ENCODE results near the gene MTSS2. TPM values are rescaled to one million over a fixed set of nuclear protein-coding genes. Genes with fewer than 3 reads are reported as not detected.

Gene MTSS2
- total and polyA plus RNA-seq, 2 experiments from 2014 or later: 1.6 to 19.6 TPM

DNA sequence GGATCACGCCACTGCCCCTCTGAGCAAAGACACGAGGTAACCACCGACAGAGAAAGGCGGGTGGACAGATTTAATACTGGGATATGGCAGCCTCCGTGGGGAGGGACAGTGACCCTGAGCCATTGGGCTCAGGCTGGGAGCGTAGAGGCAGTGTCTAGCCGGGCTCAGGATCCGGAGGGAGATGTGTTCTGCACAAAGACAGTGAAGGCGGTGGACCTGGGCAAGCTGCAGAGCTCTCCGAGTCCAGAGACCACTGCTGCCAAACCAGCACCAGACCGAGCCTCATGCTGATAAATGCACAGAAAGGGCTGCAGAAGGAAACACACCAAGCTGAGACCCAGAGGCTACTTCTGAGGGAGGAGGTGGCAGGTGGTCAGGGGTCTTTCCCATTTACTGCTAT is 26.5 kb upstream of the MTSS2 start (continued):
- TF ChIP-seq, protein P1, sequence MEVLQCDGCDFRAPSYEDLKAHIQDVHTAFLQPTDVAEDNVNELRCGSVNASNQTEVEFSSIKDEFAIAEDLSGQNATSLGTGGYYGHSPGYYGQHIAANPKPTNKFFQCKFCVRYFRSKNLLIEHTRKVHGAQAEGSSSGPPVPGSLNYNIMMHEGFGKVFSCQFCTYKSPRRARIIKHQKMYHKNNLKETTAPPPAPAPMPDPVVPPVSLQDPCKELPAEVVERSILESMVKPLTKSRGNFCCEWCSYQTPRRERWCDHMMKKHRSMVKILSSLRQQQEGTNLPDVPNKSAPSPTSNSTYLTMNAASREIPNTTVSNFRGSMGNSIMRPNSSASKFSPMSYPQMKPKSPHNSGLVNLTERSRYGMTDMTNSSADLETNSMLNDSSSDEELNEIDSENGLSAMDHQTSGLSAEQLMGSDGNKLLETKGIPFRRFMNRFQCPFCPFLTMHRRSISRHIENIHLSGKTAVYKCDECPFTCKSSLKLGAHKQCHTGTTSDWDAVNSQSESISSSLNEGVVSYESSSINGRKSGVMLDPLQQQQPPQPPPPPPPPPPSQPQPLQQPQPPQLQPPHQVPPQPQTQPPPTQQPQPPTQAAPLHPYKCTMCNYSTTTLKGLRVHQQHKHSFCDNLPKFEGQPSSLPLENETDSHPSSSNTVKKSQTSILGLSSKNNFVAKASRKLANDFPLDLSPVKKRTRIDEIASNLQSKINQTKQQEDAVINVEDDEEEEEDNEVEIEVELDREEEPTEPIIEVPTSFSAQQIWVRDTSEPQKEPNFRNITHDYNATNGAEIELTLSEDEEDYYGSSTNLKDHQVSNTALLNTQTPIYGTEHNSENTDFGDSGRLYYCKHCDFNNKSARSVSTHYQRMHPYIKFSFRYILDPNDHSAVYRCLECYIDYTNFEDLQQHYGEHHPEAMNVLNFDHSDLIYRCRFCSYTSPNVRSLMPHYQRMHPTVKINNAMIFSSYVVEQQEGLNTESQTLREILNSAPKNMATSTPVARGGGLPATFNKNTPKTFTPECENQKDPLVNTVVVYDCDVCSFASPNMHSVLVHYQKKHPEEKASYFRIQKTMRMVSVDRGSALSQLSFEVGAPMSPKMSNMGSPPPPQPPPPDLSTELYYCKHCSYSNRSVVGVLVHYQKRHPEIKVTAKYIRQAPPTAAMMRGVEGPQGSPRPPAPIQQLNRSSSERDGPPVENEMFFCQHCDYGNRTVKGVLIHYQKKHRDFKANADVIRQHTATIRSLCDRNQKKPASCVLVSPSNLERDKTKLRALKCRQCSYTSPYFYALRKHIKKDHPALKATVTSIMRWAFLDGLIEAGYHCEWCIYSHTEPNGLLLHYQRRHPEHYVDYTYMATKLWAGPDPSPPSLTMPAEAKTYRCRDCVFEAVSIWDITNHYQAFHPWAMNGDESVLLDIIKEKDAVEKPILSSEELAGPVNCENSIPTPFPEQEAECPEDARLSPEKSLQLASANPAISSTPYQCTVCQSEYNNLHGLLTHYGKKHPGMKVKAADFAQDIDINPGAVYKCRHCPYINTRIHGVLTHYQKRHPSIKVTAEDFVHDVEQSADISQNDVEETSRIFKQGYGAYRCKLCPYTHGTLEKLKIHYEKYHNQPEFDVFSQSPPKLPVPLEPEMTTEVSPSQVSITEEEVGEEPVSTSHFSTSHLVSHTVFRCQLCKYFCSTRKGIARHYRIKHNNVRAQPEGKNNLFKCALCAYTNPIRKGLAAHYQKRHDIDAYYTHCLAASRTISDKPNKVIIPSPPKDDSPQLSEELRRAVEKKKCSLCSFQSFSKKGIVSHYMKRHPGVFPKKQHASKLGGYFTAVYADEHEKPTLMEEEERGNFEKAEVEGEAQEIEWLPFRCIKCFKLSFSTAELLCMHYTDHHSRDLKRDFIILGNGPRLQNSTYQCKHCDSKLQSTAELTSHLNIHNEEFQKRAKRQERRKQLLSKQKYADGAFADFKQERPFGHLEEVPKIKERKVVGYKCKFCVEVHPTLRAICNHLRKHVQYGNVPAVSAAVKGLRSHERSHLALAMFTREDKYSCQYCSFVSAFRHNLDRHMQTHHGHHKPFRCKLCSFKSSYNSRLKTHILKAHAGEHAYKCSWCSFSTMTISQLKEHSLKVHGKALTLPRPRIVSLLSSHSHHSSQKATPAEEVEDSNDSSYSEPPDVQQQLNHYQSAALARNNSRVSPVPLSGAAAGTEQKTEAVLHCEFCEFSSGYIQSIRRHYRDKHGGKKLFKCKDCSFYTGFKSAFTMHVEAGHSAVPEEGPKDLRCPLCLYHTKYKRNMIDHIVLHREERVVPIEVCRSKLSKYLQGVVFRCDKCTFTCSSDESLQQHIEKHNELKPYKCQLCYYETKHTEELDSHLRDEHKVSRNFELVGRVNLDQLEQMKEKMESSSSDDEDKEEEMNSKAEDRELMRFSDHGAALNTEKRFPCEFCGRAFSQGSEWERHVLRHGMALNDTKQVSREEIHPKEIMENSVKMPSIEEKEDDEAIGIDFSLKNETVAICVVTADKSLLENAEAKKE (CRISPR knock-in tag; IDR thresholded peaks at IDR 0.05): no peak
- TF ChIP-seq, protein P2, sequence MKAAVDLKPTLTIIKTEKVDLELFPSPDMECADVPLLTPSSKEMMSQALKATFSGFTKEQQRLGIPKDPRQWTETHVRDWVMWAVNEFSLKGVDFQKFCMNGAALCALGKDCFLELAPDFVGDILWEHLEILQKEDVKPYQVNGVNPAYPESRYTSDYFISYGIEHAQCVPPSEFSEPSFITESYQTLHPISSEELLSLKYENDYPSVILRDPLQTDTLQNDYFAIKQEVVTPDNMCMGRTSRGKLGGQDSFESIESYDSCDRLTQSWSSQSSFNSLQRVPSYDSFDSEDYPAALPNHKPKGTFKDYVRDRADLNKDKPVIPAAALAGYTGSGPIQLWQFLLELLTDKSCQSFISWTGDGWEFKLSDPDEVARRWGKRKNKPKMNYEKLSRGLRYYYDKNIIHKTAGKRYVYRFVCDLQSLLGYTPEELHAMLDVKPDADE (IDR thresholded peaks at IDR 0.05): no peak
- TF ChIP-seq CREB1 (CRISPR knock-in tag; IDR thresholded peaks at IDR 0.05; ENCODE audit: low read depth) (no peak), EZH2phosphoT487 (IDR thresholded peaks at IDR 0.05; ENCODE audit: unreplicated experiment) (no peak)
- TF ChIP-seq, protein P3, sequence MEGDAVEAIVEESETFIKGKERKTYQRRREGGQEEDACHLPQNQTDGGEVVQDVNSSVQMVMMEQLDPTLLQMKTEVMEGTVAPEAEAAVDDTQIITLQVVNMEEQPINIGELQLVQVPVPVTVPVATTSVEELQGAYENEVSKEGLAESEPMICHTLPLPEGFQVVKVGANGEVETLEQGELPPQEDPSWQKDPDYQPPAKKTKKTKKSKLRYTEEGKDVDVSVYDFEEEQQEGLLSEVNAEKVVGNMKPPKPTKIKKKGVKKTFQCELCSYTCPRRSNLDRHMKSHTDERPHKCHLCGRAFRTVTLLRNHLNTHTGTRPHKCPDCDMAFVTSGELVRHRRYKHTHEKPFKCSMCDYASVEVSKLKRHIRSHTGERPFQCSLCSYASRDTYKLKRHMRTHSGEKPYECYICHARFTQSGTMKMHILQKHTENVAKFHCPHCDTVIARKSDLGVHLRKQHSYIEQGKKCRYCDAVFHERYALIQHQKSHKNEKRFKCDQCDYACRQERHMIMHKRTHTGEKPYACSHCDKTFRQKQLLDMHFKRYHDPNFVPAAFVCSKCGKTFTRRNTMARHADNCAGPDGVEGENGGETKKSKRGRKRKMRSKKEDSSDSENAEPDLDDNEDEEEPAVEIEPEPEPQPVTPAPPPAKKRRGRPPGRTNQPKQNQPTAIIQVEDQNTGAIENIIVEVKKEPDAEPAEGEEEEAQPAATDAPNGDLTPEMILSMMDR (conservative IDR thresholded peaks at IDR 0.05; ENCODE audit: low read depth in 2 of 2): no peak
- TF ChIP-seq, protein P4, sequence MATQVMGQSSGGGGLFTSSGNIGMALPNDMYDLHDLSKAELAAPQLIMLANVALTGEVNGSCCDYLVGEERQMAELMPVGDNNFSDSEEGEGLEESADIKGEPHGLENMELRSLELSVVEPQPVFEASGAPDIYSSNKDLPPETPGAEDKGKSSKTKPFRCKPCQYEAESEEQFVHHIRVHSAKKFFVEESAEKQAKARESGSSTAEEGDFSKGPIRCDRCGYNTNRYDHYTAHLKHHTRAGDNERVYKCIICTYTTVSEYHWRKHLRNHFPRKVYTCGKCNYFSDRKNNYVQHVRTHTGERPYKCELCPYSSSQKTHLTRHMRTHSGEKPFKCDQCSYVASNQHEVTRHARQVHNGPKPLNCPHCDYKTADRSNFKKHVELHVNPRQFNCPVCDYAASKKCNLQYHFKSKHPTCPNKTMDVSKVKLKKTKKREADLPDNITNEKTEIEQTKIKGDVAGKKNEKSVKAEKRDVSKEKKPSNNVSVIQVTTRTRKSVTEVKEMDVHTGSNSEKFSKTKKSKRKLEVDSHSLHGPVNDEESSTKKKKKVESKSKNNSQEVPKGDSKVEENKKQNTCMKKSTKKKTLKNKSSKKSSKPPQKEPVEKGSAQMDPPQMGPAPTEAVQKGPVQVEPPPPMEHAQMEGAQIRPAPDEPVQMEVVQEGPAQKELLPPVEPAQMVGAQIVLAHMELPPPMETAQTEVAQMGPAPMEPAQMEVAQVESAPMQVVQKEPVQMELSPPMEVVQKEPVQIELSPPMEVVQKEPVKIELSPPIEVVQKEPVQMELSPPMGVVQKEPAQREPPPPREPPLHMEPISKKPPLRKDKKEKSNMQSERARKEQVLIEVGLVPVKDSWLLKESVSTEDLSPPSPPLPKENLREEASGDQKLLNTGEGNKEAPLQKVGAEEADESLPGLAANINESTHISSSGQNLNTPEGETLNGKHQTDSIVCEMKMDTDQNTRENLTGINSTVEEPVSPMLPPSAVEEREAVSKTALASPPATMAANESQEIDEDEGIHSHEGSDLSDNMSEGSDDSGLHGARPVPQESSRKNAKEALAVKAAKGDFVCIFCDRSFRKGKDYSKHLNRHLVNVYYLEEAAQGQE (IDR thresholded peaks at IDR 0.05; ENCODE audit: unreplicated experiment): no peak

Measured in GM23338 (cell line).